Activated CD4-positive, CD25-positive, alpha-beta regulatory T cell treated with anti-CD3 and anti-CD28 coated beads, Interleukin-2, amount 50 U/mL, for 16 hours (primary cell): Measurements from ENCODE around the gene LILRB4.
"Not testable (repeated sequence)": the region's sequence is repeated elsewhere in the genome, so short reads cannot be mapped to it uniquely, and the experiment has no call there.

ENCODE experiments used
- DNase-seq: peaks from one replicate; pipeline ENCODE4 v3.0.0-alpha.2; 2020; ENCODE audit warnings: low read depth, low spot score

LILRB4 gene

GRCh38 chr19:54692298-54692615, 29.5 kb downstream of the LILRB4 start:
- no peak for DNase-seq

- no peak for DNase-seq
Observed at GRCh38 chr19:54694648-54695047, 31.9 kb downstream of the LILRB4 start.

GRCh38 chr19:54696117-54696548, 33.3 kb downstream of the LILRB4 start:
- DNase-seq = no peak

GRCh38 chr19:54696766-54697165, 34.0 kb downstream of the LILRB4 start:
- no peak for DNase-seq

GRCh38 chr19:54697716-54698115, 34.9 kb downstream of the LILRB4 start:
- DNase-seq = not testable (repeated sequence)

- no peak for DNase-seq
Observed at GRCh38 chr19:54704928-54705327, 42.1 kb downstream of the LILRB4 start.

- no peak for DNase-seq
Observed at GRCh38 chr19:54707962-54708361, 45.2 kb downstream of the LILRB4 start.

- DNase-seq = no peak
Observed at GRCh38 chr19:54708781-54709180, 46.0 kb downstream of the LILRB4 start.

- DNase-seq = no peak
Observed at GRCh38 chr19:54709212-54709948, 46.6 kb downstream of the LILRB4 start.

- not testable (repeated sequence) for DNase-seq
Observed at GRCh38 chr19:54709956-54710355, 47.2 kb downstream of the LILRB4 start.
